Erythroblast (primary cell): ENCODE measurements around the gene MAST4.

Experiments
- GATA1 ChIP-seq: IDR thresholded peaks from 2 replicates; pipeline ENCODE4 v1.6.1; 2011; ENCODE audit warnings: low read depth, mild to moderate bottlenecking, control low read depth, low read length, moderate library complexity
- POLR2A ChIP-seq: IDR thresholded peaks from 2 replicates; pipeline ENCODE4 v1.6.1; 2011; ENCODE audit warnings: mild to moderate bottlenecking, low read length

DNA sequence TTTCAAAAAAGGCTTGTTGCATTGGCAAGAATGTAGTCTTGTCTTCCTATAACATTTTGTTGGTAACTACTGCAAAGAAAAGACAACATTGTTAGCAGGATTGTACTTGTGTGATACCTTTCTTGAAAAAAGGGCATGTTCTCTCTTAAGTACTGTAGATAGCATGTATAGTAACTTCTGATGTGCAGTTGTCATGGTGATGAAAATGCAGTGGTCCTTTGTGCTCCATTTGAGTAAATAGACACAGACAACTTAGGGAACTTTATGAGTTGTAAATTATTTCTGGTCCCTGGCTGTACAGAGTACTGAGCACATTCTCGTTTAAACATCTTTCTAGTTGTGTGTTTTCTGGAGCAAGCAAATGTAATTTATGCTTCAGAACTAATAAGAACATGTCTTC, 497.1 kb downstream of the MAST4 start:
- TF ChIP-seq POLR2A: no peak
- no peak for TF ChIP-seq GATA1
